ENCODE results near the gene AK4. TPM values are rescaled to one million over a fixed set of nuclear protein-coding genes. Genes with fewer than 3 reads are reported as not detected.
A peak's percentile ranks its signal among the peaks of the same experiment; 100 is the strongest.

Gene AK4
- polyA plus RNA-seq, 3 donors = 4.3 to 9.9 (median 6.7) TPM

DNA sequence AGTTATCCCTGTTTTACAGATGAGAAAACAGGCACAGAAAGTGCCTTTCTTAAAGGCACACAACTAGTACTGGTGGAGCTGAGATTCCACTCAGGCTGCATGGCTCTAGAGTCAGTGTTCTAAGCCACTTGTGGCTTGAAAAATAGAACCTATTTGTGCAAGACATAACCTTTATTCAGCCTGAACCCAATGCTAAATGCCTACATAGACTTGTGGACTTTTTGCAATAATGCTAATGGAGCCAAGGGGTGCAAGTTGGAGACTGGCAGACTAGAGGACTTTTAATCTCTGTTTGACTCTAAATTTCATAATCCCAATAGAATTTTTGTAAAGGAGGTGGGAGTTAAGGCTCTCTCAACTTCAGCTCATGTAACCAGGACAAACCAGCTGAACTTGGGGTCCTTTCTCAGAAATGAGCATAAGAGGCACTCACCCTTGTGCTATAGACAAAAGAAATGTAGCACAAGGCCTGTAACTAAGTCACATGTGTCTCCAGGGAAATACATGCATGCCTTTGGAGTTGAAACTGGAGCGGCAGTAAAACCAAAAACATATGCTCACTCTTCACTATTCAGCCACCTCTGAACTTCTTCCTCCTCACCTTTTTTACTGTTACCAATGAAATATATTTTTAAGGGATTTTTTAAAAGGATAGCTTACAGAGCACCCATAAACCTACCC is 43.0 kb upstream of the AK4 start:
- Mint-ChIP-seq H3K36me3 (no peaks in the 10 kb centered on the region), H3K27me3 (ENCODE audit: low read depth in 3 of 3) (peaks cover 0 to 4% (median 0%) of the 10 kb centered on the region in 3 donors), H3K9me3 (peaks cover 2 to 27% (median 20%) of the 10 kb centered on the region in 7 donors), H3K27ac (no peak overlapping the region), H3K4me1 (peaks cover 10% of the 10 kb centered on the region), H3K4me3 (no peak overlapping the region)
- intact Hi-C loops (cut with micrococcal nuclease) = no loop called here
- no peaks in the 10 kb centered on the region for H3K79me2 ChIP-seq (ENCODE audit: insufficient read depth, low read length)
- H3K27me3 ChIP-seq (ENCODE audit: control insufficient read depth in 2 of 2, insufficient read depth in 2 of 2, low read length in 2 of 2) = no peaks in the 10 kb centered on the region
- H3K36me3 ChIP-seq (replicated peaks in 1 of 2; ENCODE audit: control insufficient read depth in 1 of 2, insufficient read depth in 2 of 2, low read length in 2 of 2) = no peaks in the 10 kb centered on the region
- WGBS (ENCODE audit: insufficient coverage) = no CpG with 5 or more reads among the region's 1 CpG
- no peak overlapping the region for H3K27ac ChIP-seq (ENCODE audit: low read depth in 1 of 2, low read length in 2 of 2)
- no peak overlapping the region for H3K4me2 ChIP-seq (replicated peaks; ENCODE audit: extremely low read depth, low read length, poor library complexity, severe bottlenecking)
- no peak for DNase-seq
- no peak overlapping the region for H3K9ac ChIP-seq (ENCODE audit: insufficient read depth, low read length, poor library complexity, severe bottlenecking)
- TF ChIP-seq, protein P1, sequence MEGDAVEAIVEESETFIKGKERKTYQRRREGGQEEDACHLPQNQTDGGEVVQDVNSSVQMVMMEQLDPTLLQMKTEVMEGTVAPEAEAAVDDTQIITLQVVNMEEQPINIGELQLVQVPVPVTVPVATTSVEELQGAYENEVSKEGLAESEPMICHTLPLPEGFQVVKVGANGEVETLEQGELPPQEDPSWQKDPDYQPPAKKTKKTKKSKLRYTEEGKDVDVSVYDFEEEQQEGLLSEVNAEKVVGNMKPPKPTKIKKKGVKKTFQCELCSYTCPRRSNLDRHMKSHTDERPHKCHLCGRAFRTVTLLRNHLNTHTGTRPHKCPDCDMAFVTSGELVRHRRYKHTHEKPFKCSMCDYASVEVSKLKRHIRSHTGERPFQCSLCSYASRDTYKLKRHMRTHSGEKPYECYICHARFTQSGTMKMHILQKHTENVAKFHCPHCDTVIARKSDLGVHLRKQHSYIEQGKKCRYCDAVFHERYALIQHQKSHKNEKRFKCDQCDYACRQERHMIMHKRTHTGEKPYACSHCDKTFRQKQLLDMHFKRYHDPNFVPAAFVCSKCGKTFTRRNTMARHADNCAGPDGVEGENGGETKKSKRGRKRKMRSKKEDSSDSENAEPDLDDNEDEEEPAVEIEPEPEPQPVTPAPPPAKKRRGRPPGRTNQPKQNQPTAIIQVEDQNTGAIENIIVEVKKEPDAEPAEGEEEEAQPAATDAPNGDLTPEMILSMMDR (IDR thresholded peaks at IDR 0.05) = no peak
- H3K4me1 ChIP-seq (ENCODE audit: control insufficient read depth in 1 of 2, insufficient read depth in 2 of 2, low read length in 2 of 2) = peaks cover 0 to 8% of the 10 kb centered on the region in 2 donors
- H3K4me3 ChIP-seq (replicated peaks in 1 of 3; ENCODE audit: low read depth in 2 of 3, low read length in 3 of 3) = no peak overlapping the region
- no peaks in the 10 kb centered on the region for H4K20me1 ChIP-seq (ENCODE audit: insufficient read depth, low read length)
- peaks cover 7 to 20% of the 10 kb centered on the region in 2 donors for H3K9me3 ChIP-seq (replicated peaks in 1 of 2; ENCODE audit: control insufficient read depth in 1 of 2, insufficient read depth in 1 of 2, low read length in 2 of 2)
- peak overlapping the region; percentile 1 for H2AFZ ChIP-seq (ENCODE audit: insufficient read depth, low read depth, low read length, poor library complexity, severe bottlenecking)

DNA sequence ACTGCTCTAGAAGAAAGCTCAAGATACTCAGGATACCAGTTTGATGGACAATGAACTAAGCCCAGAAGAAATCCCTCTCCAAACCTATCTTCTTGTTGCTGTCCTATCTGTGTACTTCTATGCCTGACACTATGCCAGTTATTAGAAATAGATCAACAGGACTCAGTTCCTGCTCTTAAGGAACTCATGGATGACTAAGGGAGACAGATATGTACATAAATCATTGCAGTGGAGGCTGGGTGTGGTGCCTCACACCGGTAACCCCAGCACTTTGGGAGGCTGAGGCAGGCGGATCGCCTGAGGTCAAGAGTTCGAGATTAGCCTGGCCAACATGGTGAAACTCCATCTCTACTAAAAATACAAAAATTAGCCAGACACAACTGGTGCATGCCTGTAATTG is 42.4 kb upstream of the AK4 start:
- Mint-ChIP-seq H3K27ac (peak overlapping the region in 1 of 7 donors; percentile 25), H3K9me3 (peaks cover 2 to 21% (median 14%) of the 10 kb centered on the region in 7 donors), H3K4me3 (no peak overlapping the region), H3K27me3 (ENCODE audit: low read depth in 3 of 3) (peaks cover 0 to 4% (median 0%) of the 10 kb centered on the region in 3 donors), H3K36me3 (no peaks in the 10 kb centered on the region), H3K4me1 (peaks cover 10% of the 10 kb centered on the region)
- Histone ChIP-seq H3K79me2 (ENCODE audit: insufficient read depth, low read length) (no peaks in the 10 kb centered on the region), H3K27me3 (ENCODE audit: control insufficient read depth in 2 of 2, insufficient read depth in 2 of 2, low read length in 2 of 2) (no peaks in the 10 kb centered on the region), H2AFZ (ENCODE audit: insufficient read depth, low read depth, low read length, poor library complexity, severe bottlenecking) (no peak overlapping the region), H3K9ac (ENCODE audit: insufficient read depth, low read length, poor library complexity, severe bottlenecking) (no peak overlapping the region), H3K27ac (ENCODE audit: low read depth in 1 of 2, low read length in 2 of 2) (no peak overlapping the region), H3K36me3 (replicated peaks in 1 of 2; ENCODE audit: control insufficient read depth in 1 of 2, insufficient read depth in 2 of 2, low read length in 2 of 2) (no peaks in the 10 kb centered on the region), H4K20me1 (ENCODE audit: insufficient read depth, low read length) (no peaks in the 10 kb centered on the region), H3K4me3 (replicated peaks in 1 of 3; ENCODE audit: low read depth in 2 of 3, low read length in 3 of 3) (no peak overlapping the region), H3K4me2 (replicated peaks; ENCODE audit: extremely low read depth, low read length, poor library complexity, severe bottlenecking) (no peak overlapping the region), H3K9me3 (replicated peaks in 1 of 2; ENCODE audit: control insufficient read depth in 1 of 2, insufficient read depth in 1 of 2, low read length in 2 of 2) (peaks cover 3 to 16% of the 10 kb centered on the region in 2 donors), H3K4me1 (ENCODE audit: control insufficient read depth in 1 of 2, insufficient read depth in 2 of 2, low read length in 2 of 2) (peaks cover 0 to 8% of the 10 kb centered on the region in 2 donors)
- DNase-seq = no peak
- TF ChIP-seq, protein P1 (IDR thresholded peaks at IDR 0.05) = no peak
- no CpG with 5 or more reads among the region's 4 CpGs for WGBS (ENCODE audit: insufficient coverage)
- intact Hi-C loops (cut with micrococcal nuclease) = no loop called here

Data from CD14-positive monocyte (primary cell).